IPS-15b (cell line): ENCODE results near the gene SMYD3.

ENCODE experiments used
- H3K27me3 ChIP-seq: one replicate; pipeline ENCODE4 v1.6.1; 2013; ENCODE audit warnings: low read length; ENCODE audit not compliant: control insufficient read depth, insufficient read depth
- H3K36me3 ChIP-seq: one replicate; pipeline ENCODE4 v1.6.1; 2013; ENCODE audit warnings: low read length; ENCODE audit not compliant: control insufficient read depth, insufficient read depth
- H3K4me1 ChIP-seq: one replicate; pipeline ENCODE4 v1.6.1; 2013; ENCODE audit warnings: mild to moderate bottlenecking, low read length; ENCODE audit not compliant: control insufficient read depth, insufficient read depth
- H3K4me3 ChIP-seq: one replicate; pipeline ENCODE4 v1.5.1; 2013; ENCODE audit warnings: low read depth, low read length
- H3K9ac ChIP-seq: one replicate; pipeline ENCODE4 v1.6.1; 2013; ENCODE audit warnings: low read depth, mild to moderate bottlenecking, low read length
- H3K9me3 ChIP-seq: one replicate; pipeline ENCODE4 v1.6.1; 2013; ENCODE audit warnings: mild to moderate bottlenecking, low read length; ENCODE audit not compliant: control insufficient read depth, insufficient read depth

The SMYD3 gene

DNA sequence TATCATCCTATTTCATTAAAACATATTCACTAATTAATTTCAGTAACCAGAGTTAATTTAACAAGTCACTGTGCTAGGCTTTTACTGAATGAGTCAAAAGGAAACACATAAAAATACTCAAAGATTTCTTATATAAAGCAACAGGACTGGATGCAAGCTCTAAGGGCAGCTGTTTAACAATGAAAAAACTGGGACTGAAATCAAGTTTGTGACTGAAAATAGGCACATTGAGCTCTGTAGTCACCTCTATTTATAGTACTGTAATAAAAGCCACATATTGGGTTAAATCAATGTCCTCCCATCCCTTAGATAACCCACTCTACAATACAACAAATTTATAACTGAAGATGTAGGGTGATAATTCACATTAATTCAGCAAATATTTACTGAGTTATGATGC is 52.4 kb downstream of the SMYD3 start:
- H3K9ac ChIP-seq: no peak overlapping the region
- no peaks in the 10 kb centered on the region for H3K27me3 ChIP-seq

DNA sequence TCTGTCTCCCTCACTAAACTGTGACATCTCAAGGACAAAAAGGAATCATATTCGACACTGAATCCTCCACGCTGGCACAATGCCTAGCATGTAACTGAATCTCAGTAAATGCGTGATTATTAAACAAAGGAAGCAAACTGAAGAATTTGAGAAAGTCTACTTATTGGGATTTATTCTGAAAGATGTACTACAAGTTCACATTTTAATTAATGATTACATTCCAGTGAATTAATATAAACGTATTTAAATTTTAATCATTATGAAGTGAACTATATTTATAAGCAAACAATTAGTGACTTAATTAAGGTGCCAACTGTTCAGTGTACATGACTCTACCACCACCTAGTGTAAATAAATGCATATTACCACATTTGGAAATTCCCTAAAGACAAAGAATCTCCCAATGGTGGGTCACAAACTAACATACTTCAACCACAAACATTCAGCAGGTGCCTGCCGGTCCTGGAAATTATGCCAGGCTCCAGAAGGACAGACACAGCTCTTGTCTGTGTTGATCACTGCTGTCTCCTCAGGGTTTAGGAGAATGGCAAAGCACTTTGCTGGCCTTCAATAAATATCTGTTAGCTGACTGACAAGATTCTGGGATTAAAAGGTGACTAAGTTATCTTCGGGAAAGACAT is 56.3 kb downstream of the SMYD3 start:
- Histone ChIP-seq H3K9ac (no peak overlapping the region), H3K4me3 (no peak overlapping the region), H3K4me1 (no peaks in the 10 kb centered on the region), H3K36me3 (no peaks in the 10 kb centered on the region), H3K9me3 (no peaks in the 10 kb centered on the region), H3K27me3 (no peaks in the 10 kb centered on the region)

More for the DNA sequence above, 52.4 kb downstream of the SMYD3 start:
- Histone ChIP-seq H3K9me3 (no peaks in the 10 kb centered on the region), H3K4me3 (no peak overlapping the region), H3K4me1 (no peaks in the 10 kb centered on the region), H3K36me3 (no peaks in the 10 kb centered on the region)

DNA sequence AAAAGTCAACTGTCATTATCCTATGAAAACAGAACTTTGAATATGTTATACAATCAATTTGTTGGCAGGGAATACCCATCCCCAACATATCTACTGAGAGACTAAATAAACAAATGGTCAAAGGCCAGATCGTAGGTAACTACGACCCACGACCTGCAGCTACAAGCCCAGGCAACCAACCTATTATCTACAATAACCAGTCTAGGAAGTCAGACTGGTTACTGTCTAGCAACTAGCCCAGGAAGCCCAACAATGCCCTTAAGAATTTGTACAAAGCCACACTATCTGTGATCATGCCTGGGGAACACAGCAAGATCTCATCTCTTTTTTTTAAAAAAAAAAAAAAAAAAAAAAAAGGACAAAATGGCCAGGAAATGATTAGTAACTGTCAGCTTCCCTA is 58.7 kb downstream of the SMYD3 start:
- H3K4me1 ChIP-seq: no peaks in the 10 kb centered on the region
- H3K9ac ChIP-seq: no peak overlapping the region
- no peaks in the 10 kb centered on the region for H3K9me3 ChIP-seq
- H3K36me3 ChIP-seq: no peaks in the 10 kb centered on the region
- H3K4me3 ChIP-seq: no peak overlapping the region
- H3K27me3 ChIP-seq: no peaks in the 10 kb centered on the region

DNA sequence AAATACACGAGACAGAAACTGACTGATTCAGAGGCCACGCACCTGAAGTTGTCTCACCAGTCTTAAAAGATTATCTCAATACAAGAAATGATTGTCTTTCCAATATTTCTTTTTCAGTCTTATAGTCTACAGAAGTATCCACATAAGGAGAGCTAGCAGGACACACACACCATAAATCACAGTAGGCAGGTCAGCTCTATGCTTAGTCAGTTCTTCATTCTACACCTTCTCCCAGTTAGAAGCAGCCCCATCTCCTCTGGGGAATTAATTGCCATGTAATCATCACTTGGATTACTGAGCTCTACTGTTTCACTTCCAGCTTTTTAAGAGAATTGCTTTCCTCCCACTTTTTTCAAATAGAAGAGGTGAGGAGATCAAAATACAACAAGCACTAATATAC is 59.6 kb downstream of the SMYD3 start:
- Histone ChIP-seq H3K4me3 (no peak overlapping the region), H3K9me3 (no peaks in the 10 kb centered on the region), H3K27me3 (no peaks in the 10 kb centered on the region), H3K9ac (no peak overlapping the region), H3K4me1 (no peaks in the 10 kb centered on the region), H3K36me3 (no peaks in the 10 kb centered on the region)

DNA sequence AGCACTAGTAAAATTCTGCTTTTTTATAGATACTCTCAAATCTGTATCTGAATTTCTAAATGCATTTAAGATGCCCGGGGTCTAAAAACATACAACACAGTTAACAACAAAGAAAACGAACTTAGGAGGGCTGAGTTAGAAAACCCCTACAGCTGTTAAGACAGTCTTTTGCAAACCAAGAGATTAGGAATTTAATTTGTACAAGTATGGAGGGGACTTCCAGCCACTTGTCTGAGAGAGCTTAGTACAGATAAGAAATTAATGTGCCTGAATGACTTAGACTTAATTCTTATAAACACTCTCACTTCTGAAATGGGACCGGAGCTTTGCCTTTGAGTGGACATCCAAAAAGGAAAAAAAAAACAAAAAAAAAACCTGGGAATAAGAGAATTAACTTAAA is 61.6 kb downstream of the SMYD3 start:
- Histone ChIP-seq H3K4me1 (no peaks in the 10 kb centered on the region), H3K4me3 (no peak overlapping the region), H3K9me3 (no peaks in the 10 kb centered on the region), H3K9ac (no peak overlapping the region), H3K36me3 (no peaks in the 10 kb centered on the region), H3K27me3 (no peaks in the 10 kb centered on the region)

DNA sequence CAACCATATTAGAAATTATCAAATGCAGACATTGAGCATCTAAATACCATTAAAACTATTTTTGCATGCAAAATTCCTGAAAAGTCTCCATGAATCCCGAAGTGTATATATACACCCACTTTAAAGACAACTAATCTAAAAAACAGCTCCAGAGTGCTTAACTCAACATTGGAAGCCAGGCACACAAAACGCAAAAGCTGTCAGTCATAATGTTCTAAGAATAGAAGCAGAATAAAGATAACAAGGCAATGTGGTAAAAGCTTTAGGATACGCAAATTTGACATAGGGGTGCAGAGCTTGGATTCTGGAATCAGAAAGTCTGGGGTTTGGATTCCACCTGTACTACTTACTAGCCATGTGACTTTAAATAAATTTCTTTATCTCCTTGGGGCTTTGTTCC is 62.5 kb downstream of the SMYD3 start:
- no peak overlapping the region for H3K4me3 ChIP-seq
- no peaks in the 10 kb centered on the region for H3K27me3 ChIP-seq
- no peaks in the 10 kb centered on the region for H3K4me1 ChIP-seq
- no peaks in the 10 kb centered on the region for H3K9me3 ChIP-seq
- H3K9ac ChIP-seq: no peak overlapping the region
- no peaks in the 10 kb centered on the region for H3K36me3 ChIP-seq

DNA sequence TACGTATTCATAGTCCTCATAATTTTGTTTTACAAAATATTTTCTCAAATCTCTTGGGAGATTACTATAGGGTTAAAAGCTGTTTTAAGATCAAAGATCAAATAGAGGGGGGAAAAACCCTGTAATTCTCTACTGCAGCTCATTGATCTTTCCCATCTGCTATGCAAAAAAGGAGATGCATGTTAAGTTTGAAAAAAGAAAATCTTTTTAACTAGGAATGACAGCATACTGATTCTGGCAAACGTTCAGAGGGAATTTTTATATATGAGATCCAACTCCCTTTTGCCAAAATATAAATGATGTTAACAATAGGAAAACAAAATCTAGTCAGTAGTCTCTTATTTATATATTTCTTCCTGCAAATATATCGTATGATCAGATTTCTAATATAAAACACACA is 69.1 kb downstream of the SMYD3 start:
- no peaks in the 10 kb centered on the region for H3K27me3 ChIP-seq
- H3K4me3 ChIP-seq: no peak overlapping the region
- H3K9ac ChIP-seq: no peak overlapping the region
- no peaks in the 10 kb centered on the region for H3K4me1 ChIP-seq
- no peaks in the 10 kb centered on the region for H3K9me3 ChIP-seq
- H3K36me3 ChIP-seq: no peaks in the 10 kb centered on the region

DNA sequence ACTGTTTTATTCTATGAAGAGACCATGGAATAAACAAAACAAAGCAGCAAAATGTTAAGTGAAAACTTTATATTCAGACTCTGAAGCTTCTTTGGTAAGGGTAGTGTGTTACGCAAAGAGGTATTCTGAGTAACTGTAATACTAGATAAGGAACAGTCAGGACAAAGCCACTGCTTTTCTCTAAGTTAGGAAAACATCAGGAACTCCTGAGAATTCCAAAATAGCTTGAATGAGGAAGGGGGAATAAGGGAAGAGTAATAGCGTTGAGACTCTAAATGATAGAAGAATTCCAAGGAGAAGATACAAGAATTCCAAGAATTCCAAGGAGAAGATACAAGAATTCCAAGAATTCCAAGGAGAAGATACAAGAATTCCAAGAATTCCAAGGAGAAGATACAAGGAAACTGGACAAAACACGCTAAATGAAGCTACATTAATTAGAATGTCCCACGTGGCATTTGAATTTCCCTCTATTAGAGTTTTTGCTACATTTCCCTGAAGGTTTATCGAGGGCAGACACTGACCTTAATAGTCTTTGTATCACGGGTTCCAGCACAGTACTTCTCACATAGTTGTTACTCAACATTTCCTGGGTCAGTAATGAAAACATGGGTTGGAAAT is 71.5 kb downstream of the SMYD3 start:
- H3K4me1 ChIP-seq: no peaks in the 10 kb centered on the region
- H3K9me3 ChIP-seq: no peaks in the 10 kb centered on the region
- H3K36me3 ChIP-seq: no peaks in the 10 kb centered on the region
- H3K4me3 ChIP-seq: no peak overlapping the region
- H3K9ac ChIP-seq: no peak overlapping the region
- no peaks in the 10 kb centered on the region for H3K27me3 ChIP-seq

DNA sequence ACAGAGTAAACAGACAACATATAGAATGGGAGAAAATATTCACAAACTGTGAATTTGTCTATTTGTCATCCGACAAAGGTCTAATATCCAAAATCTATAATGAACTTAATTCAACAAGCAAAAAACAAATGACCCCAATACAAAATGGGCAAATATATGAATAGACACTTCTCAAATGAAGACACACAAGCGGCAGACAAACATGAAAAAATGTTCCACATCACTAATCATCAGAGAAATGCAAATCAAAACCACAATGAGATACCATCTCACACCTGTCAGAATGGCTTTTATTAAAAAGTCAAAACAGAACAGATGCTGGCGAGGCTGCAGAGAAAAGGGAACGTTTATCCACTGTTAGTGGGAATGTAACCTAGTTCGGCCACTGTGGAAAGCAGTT is 72.7 kb downstream of the SMYD3 start:
- H3K9me3 ChIP-seq: no peaks in the 10 kb centered on the region
- H3K9ac ChIP-seq: no peak overlapping the region
- no peak overlapping the region for H3K4me3 ChIP-seq
- H3K27me3 ChIP-seq: no peaks in the 10 kb centered on the region
- no peaks in the 10 kb centered on the region for H3K36me3 ChIP-seq
- H3K4me1 ChIP-seq: no peaks in the 10 kb centered on the region

DNA sequence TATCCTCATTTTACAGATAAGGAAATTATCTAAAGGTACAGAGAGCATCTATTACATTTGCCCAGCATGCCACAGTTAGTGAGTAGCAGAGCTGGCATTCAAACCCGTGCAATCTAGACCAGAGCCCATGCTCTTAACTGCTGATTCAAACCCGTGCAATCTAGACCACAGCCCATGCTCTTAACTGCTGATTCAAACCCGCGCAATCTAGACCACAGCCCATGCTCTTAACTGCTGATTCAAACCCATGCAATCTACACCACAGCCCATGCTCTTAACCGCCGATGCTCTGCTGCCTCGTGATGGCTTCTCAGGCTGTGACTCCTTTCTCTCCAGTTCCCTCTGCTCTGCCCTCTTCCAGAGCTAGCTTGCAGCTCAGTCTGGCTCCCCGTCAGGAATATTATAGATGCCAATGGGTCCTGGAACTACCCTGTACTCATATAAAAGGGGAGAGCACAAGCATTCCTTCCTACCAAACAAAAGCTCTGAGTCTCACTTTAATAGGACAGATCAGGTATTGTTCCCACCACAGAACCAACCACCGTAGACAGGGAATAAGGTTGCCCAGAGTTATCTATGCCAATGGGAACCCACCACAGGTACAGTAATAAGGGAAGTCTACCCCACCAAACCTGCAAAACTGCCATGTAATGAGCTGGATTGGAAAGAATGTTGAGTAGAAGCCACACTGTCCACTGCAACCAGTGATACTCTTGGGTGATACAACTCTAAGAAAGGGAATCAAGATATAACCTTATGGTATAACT is 78.4 kb downstream of the SMYD3 start:
- Histone ChIP-seq H3K9me3 (no peaks in the 10 kb centered on the region), H3K27me3 (no peaks in the 10 kb centered on the region), H3K36me3 (no peaks in the 10 kb centered on the region), H3K4me3 (peak overlapping the region; percentile 23), H3K9ac (peak overlapping the region; percentile 41), H3K4me1 (peaks cover 15% of the 10 kb centered on the region)

DNA sequence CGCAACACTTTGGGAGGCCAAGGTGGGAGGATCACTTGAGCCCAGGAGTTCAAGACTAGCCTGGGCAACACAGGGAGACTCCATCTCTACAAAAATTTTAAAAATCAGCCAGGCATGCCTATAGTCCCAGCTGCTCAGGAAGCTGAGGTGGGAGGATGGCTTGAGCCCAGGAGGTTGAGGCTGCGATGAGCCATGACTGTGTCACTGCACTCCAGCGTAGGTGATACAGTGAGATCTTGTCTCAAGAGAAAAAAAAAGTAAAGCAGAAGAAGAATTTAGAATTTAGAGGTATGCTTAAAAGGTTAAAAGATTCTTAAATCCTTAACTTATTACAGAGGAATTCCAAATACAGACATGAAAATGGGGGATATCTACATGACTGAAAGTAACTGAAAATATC is 79.5 kb downstream of the SMYD3 start:
- no peak overlapping the region for H3K4me3 ChIP-seq
- no peak overlapping the region for H3K9ac ChIP-seq

DNA sequence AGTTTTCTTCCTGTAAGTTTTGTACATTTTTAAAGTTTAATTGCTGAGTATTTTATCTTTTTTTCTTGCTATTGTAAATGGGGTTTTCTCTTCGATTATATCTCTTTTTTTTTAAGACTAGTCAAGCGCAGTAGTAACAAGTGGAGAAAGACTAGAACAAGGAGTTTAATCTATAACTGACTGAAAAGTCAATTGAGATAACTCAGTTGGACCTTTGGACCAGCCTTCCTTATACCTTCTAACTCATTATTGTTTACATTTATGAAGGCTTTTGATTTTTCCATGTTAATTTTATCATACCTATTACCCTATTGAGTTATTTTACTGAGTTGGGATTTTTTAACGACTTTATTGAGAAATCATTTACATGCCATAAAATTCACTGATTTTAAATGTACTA is 81.2 kb downstream of the SMYD3 start:
- Histone ChIP-seq H3K36me3 (no peaks in the 10 kb centered on the region), H3K9ac (no peak overlapping the region), H3K4me3 (no peak overlapping the region), H3K27me3 (no peaks in the 10 kb centered on the region), H3K9me3 (no peaks in the 10 kb centered on the region), H3K4me1 (peaks cover 15% of the 10 kb centered on the region)

More for the DNA sequence above, 79.5 kb downstream of the SMYD3 start:
- no peaks in the 10 kb centered on the region for H3K27me3 ChIP-seq
- no peaks in the 10 kb centered on the region for H3K9me3 ChIP-seq
- peaks cover 15% of the 10 kb centered on the region for H3K4me1 ChIP-seq
- H3K36me3 ChIP-seq: no peaks in the 10 kb centered on the region
